ENCODE results near the gene MAS1L.

GRCh38 chr6:29483186-29483585 is 4.6 kb downstream of the MAS1L start:
- TF ChIP-seq, protein P1, sequence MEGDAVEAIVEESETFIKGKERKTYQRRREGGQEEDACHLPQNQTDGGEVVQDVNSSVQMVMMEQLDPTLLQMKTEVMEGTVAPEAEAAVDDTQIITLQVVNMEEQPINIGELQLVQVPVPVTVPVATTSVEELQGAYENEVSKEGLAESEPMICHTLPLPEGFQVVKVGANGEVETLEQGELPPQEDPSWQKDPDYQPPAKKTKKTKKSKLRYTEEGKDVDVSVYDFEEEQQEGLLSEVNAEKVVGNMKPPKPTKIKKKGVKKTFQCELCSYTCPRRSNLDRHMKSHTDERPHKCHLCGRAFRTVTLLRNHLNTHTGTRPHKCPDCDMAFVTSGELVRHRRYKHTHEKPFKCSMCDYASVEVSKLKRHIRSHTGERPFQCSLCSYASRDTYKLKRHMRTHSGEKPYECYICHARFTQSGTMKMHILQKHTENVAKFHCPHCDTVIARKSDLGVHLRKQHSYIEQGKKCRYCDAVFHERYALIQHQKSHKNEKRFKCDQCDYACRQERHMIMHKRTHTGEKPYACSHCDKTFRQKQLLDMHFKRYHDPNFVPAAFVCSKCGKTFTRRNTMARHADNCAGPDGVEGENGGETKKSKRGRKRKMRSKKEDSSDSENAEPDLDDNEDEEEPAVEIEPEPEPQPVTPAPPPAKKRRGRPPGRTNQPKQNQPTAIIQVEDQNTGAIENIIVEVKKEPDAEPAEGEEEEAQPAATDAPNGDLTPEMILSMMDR (IDR thresholded peaks at IDR 0.05; ENCODE audit: low read length) = no peak
- no peak for TF ChIP-seq EZH2 (IDR thresholded peaks at IDR 0.05; ENCODE audit: borderline replicate concordance, low read length)

Measured in OCI-LY1 (cell line).